Esophagus muscularis mucosa (tissue), 4 donors: Measurements from ENCODE around the gene MBOAT7.

Experiments used
- CTCF ChIP-seq, 3 experiments: fragments of 200-600 bp in 2 of 3; fragments of 450-650 bp in 1 of 3; sonication (generic) in 2 of 3; IDR thresholded peaks; one replicate each; pipeline ENCODE4 v1.5.1; 2017 to 2019; ENCODE audit warnings: antibody characterized with exemption in 3 of 3, mild to moderate bottlenecking in 2 of 3, moderate library complexity in 1 of 3
- EP300 ChIP-seq: sonication (generic); formaldehyde crosslinking; IDR thresholded peaks from one replicate; pipeline ENCODE4 v1.6.1; 2017; ENCODE audit warnings: antibody characterized with exemption
- POLR2A ChIP-seq: fragments of 450-650 bp; IDR thresholded peaks from one replicate; pipeline ENCODE4 v1.6.1; 2017; ENCODE audit warnings: antibody characterized with exemption, moderate library complexity, mild to moderate bottlenecking, low read depth
- POLR2AphosphoS5 ChIP-seq, 2 donors: sonication (generic); formaldehyde crosslinking; IDR thresholded peaks; one replicate each; pipeline ENCODE4 v1.6.1; 2017; ENCODE audit warnings: antibody characterized with exemption in 2 of 2

GRCh38 chr19:54152878-54153524 lies 36.4 kb downstream of the MBOAT7 start:
- no peak for TF ChIP-seq EP300
- TF ChIP-seq POLR2AphosphoS5 (IDR thresholded peaks at IDR 0.05) = no peak
- no peak for TF ChIP-seq POLR2A
- TF ChIP-seq CTCF (IDR thresholded peaks at IDR 0.05) = no peak
